ENCODE measurements around the gene ROBO1. TPM values are rescaled to one million over a fixed set of nuclear protein-coding genes. Genes with fewer than 3 reads are reported as not detected.
"Not testable (repeated sequence)": the region's sequence is repeated elsewhere in the genome, so short reads cannot be mapped to it uniquely, and the experiment has no call there.

ROBO1 gene
- total RNA-seq, 2 experiments from 2014 or later = 0.36 to 0.69 TPM

DNA sequence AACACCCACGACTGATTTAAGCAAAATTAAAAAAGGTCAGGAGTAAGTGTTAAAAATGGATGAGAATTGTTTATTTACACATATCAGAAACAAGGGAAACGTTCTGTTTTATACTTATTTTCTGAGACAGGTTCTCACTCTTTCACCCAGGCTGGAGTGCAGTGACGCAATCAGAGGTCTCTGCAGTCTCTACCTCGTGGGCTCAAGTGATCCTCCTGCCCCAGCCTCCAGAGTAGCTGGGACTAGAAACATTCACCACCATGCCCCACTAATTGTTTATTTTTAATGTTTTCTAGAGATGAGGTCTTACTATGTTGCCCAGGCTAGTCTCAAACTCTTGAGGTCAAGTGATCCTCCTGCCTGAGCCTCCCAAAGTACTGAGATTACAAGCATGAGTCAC, 1080.3 kb downstream of the ROBO1 start:
- H3K4me1 Mint-ChIP-seq (ENCODE audit: low read depth) = no peaks in the 10 kb centered on the region
- Histone ChIP-seq H3K27ac (ENCODE audit: low read depth in 1 of 2, low read length in 2 of 2) (no peak overlapping the region), H3K27me3 (ENCODE audit: control insufficient read depth in 1 of 2, insufficient read depth in 2 of 2, low read length in 2 of 2) (no peaks in the 10 kb centered on the region), H3K9me3 (ENCODE audit: control insufficient read depth in 1 of 2, insufficient read depth in 1 of 2, low read length in 2 of 2) (no peaks in the 10 kb centered on the region), H3K4me1 (ENCODE audit: insufficient read depth, low read length) (no peaks in the 10 kb centered on the region), H3K4me3 (ENCODE audit: low read length) (no peak overlapping the region), H3K36me3 (ENCODE audit: insufficient read depth, low read length) (no peaks in the 10 kb centered on the region)
- no peak overlapping the region for H3K27ac Mint-ChIP-seq
- DNase-seq (no peak), ATAC-seq (ENCODE audit: poor library complexity) (no peak)
- intact Hi-C loops (cut with DNase I, micrococcal nuclease) = no loop called here
- peaks cover 2% of the 10 kb centered on the region for H3K9me3 Mint-ChIP-seq
- H3K4me3 Mint-ChIP-seq = no peak overlapping the region
- TF ChIP-seq, protein P1, sequence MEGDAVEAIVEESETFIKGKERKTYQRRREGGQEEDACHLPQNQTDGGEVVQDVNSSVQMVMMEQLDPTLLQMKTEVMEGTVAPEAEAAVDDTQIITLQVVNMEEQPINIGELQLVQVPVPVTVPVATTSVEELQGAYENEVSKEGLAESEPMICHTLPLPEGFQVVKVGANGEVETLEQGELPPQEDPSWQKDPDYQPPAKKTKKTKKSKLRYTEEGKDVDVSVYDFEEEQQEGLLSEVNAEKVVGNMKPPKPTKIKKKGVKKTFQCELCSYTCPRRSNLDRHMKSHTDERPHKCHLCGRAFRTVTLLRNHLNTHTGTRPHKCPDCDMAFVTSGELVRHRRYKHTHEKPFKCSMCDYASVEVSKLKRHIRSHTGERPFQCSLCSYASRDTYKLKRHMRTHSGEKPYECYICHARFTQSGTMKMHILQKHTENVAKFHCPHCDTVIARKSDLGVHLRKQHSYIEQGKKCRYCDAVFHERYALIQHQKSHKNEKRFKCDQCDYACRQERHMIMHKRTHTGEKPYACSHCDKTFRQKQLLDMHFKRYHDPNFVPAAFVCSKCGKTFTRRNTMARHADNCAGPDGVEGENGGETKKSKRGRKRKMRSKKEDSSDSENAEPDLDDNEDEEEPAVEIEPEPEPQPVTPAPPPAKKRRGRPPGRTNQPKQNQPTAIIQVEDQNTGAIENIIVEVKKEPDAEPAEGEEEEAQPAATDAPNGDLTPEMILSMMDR (IDR thresholded peaks at IDR 0.05) = no peak
- no peaks in the 10 kb centered on the region for H3K27me3 Mint-ChIP-seq
- CTCF ChIA-PET = no interaction called here
- H3K36me3 Mint-ChIP-seq (ENCODE audit: low read depth) = no peaks in the 10 kb centered on the region
- POLR2A ChIA-PET = no interaction called here

DNA sequence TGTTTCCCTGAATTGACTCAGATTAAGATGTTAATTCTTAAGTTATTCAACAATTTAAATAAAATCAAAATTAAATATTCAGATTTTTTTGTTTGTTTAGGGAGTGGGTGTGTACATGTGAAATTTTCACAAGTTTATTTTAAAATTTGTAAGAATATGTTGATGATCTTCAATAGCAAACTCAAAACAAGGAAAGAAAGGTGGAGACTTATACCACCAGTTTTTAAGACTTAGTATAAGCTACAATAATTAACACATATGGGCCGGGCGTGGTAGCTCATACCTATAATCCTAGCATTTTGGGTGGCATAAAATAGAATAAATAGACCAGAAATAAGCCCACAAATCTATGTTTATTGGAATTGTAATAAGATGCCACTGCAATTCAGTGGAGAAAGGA, 1084.5 kb downstream of the ROBO1 start:
- H3K27me3 ChIP-seq (ENCODE audit: control insufficient read depth in 1 of 2, insufficient read depth in 2 of 2, low read length in 2 of 2) = no peaks in the 10 kb centered on the region
- no peak overlapping the region for H3K4me3 ChIP-seq (ENCODE audit: low read length)
- POLR2A ChIA-PET = no interaction called here
- TF ChIP-seq, protein P1 (IDR thresholded peaks at IDR 0.05) = no peak
- DNase-seq (no peak), ATAC-seq (ENCODE audit: poor library complexity) (no peak)
- intact Hi-C loops (cut with DNase I, micrococcal nuclease) = no loop called here
- Mint-ChIP-seq H3K36me3 (ENCODE audit: low read depth) (no peaks in the 10 kb centered on the region), H3K27me3 (no peaks in the 10 kb centered on the region), H3K9me3 (peaks cover 2% of the 10 kb centered on the region), H3K4me1 (ENCODE audit: low read depth) (no peaks in the 10 kb centered on the region), H3K27ac (no peak overlapping the region), H3K4me3 (no peak overlapping the region)
- H3K9me3 ChIP-seq (ENCODE audit: control insufficient read depth in 1 of 2, insufficient read depth in 1 of 2, low read length in 2 of 2) = peaks cover 0 to 4% of the 10 kb centered on the region in 2 experiments
- CTCF ChIA-PET = no interaction called here
- H3K4me1 ChIP-seq (ENCODE audit: insufficient read depth, low read length) = no peaks in the 10 kb centered on the region
- H3K27ac ChIP-seq (ENCODE audit: low read depth in 1 of 2, low read length in 2 of 2) = no peak overlapping the region
- H3K36me3 ChIP-seq (ENCODE audit: insufficient read depth, low read length) = no peaks in the 10 kb centered on the region

DNA sequence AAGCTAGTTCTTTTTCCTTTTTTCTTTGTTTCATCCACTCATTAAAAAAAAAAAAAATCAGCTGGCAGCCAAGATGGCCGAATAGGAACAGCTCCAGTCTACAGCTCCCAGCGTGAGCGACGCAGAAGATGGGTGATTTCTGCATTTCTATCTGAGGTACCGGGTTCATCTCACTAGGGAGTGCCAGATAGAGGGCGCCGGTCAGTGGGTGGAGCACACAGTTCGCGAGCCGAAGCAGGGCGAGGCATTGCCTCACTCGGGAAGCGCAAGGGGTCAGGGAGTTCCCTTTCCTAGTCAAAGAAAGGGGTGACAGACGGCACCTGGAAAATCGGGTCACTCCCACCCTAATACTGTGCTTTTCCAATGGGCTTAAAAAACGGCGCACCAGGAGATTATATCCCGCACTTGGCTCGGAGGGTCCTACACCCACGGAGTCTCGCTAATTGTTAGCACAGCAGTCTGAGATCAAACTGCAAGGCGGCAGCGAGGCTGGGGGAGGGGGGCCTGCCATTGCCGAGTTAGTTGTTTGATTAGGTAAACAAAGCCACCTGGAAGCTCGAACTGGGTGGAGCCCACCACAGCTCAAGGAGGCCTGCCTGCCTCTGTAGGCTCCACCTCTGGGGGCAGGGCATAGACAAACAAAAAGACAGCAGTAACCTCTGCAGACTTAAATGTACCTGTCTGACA, 1092.5 kb downstream of the ROBO1 start:
- intact Hi-C loops (cut with DNase I, micrococcal nuclease); H3K4me3 ChIP-seq (ENCODE audit: low read length); H3K4me3 Mint-ChIP-seq: not testable (repeated sequence)

DNA sequence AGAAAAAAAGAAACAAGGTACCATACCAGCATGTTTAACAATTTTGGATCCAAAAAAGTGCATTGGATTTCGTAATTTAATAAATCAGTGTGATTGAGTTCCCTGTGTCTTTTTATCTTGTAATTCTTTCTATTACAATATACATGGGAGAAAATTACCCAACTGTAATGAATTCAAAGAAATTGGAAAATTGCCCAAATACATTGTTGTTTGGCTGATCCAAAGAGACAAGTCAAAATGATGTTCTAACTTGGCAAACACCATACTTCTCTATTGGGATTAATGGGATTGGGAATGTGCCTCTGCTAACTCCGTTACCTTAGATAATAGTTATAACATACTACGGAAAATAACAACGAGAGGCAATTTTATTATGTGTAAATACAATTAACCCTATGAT, 1097.1 kb downstream of the ROBO1 start:
- Histone ChIP-seq H3K27me3 (ENCODE audit: control insufficient read depth in 1 of 2, insufficient read depth in 2 of 2, low read length in 2 of 2) (no peaks in the 10 kb centered on the region), H3K9me3 (ENCODE audit: control insufficient read depth in 1 of 2, insufficient read depth in 1 of 2, low read length in 2 of 2) (no peaks in the 10 kb centered on the region), H3K27ac (ENCODE audit: low read depth in 1 of 2, low read length in 2 of 2) (no peak overlapping the region), H3K36me3 (ENCODE audit: insufficient read depth, low read length) (no peaks in the 10 kb centered on the region), H3K4me3 (ENCODE audit: low read length) (no peak overlapping the region), H3K4me1 (ENCODE audit: insufficient read depth, low read length) (no peaks in the 10 kb centered on the region)
- intact Hi-C loops (cut with DNase I, micrococcal nuclease) = no loop called here
- Mint-ChIP-seq H3K36me3 (ENCODE audit: low read depth) (no peaks in the 10 kb centered on the region), H3K9me3 (no peaks in the 10 kb centered on the region), H3K4me1 (ENCODE audit: low read depth) (no peaks in the 10 kb centered on the region), H3K27ac (no peak overlapping the region), H3K27me3 (no peaks in the 10 kb centered on the region), H3K4me3 (no peak overlapping the region)
- TF ChIP-seq, protein P1 (IDR thresholded peaks at IDR 0.05) = no peak
- ChIA-PET CTCF (no interaction called here), POLR2A (no interaction called here)
- no peak for DNase-seq
- no peak for ATAC-seq (ENCODE audit: poor library complexity)

More for the DNA sequence above, 1092.5 kb downstream of the ROBO1 start:
- ATAC-seq (ENCODE audit: poor library complexity); DNase-seq; CTCF ChIA-PET; H3K36me3 ChIP-seq (ENCODE audit: insufficient read depth, low read length); H3K27me3 Mint-ChIP-seq; H3K27ac ChIP-seq (ENCODE audit: low read depth in 1 of 2, low read length in 2 of 2); H3K9me3 ChIP-seq (ENCODE audit: control insufficient read depth in 1 of 2, insufficient read depth in 1 of 2, low read length in 2 of 2); H3K27me3 ChIP-seq (ENCODE audit: control insufficient read depth in 1 of 2, insufficient read depth in 2 of 2, low read length in 2 of 2); H3K4me1 Mint-ChIP-seq (ENCODE audit: low read depth); H3K4me1 ChIP-seq (ENCODE audit: insufficient read depth, low read length); H3K27ac Mint-ChIP-seq; H3K36me3 Mint-ChIP-seq (ENCODE audit: low read depth); POLR2A ChIA-PET; H3K9me3 Mint-ChIP-seq: not testable (repeated sequence)

All from CD4-positive, alpha-beta T cell (primary cell).